ENCODE measurements around the gene SAMHD1.

GRCh38 chr20:36861625-36861874 lies 90.0 kb downstream of the SAMHD1 start:
- TF ChIP-seq POLR2AphosphoS5 (IDR thresholded peaks at IDR 0.05; ENCODE audit: low read depth, low read length): no peak
- no peak for TF ChIP-seq POLR2A (IDR thresholded peaks at IDR 0.05; ENCODE audit: low read depth, low read length)
- TF ChIP-seq TAF1 (IDR thresholded peaks at IDR 0.05; ENCODE audit: borderline replicate concordance, low read depth, low read length): no peak

Data from GM12892 (cell line).